Muscle of arm (tissue), 12 donors: ENCODE results near the gene CPZ. TPM values are rescaled to one million over a fixed set of nuclear protein-coding genes. Genes with fewer than 3 reads are reported as not detected.
"Not testable (repeated sequence)": the region's sequence is repeated elsewhere in the genome, so short reads cannot be mapped to it uniquely, and the experiment has no call there.

ENCODE experiments used
- DNase-seq: peaks from one replicate; pipeline ENCODE4 v3.0.0-alpha.2; 2013
- polyA plus RNA-seq, 12 donors: library from polyadenylated mRNA; unstranded; fragments of 120-200 nt; gene quantifications; one replicate each; pipeline ENCODE4 v1.2.1, GENCODE V29; 2013; ENCODE audit not compliant: insufficient read length in 12 of 12

CPZ gene
- polyA plus RNA-seq, 12 donors = 2.4 to 19.4 (median 7.5) TPM; not detected in 1

DNA sequence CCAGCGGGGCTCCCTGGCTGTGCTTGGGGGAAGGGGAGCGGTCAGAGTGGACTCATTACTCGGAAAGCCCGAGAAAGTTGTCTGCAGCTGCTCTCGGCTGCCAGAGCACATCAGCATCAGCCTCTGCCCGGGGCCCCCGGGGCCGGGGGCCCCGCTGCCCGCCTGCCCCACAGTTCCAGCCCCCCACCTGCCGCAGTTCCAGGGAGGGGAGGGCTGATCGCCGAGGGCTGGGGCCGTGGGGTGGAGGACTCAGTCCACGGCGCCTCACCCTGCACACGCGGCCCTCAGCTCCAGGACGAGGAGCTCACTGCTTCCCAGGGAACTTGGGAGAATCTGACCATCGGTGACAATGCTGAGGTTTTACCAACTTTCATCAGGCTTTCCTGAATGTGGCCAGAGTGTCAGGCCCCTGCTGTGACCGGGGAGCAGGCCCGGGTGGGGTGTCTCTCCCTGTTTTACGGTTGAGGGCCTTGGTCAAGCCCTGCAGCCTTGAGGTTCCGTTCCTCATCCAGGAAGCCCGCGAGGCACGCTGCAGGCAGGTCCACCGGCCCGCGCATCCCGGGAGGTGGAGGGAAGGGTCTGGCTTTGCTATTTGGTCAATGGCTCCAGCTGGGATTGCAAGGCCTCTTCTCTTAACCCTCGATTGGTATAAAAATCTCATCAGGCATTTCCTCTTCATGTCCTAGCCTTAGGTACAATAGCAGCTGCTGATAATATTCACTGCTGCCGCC lies 57.2 kb downstream of the CPZ start:
- no peak for DNase-seq

- DNase-seq = no peak
Observed at GRCh38 chr4:8651661-8652180, 59.2 kb downstream of the CPZ start.

DNA sequence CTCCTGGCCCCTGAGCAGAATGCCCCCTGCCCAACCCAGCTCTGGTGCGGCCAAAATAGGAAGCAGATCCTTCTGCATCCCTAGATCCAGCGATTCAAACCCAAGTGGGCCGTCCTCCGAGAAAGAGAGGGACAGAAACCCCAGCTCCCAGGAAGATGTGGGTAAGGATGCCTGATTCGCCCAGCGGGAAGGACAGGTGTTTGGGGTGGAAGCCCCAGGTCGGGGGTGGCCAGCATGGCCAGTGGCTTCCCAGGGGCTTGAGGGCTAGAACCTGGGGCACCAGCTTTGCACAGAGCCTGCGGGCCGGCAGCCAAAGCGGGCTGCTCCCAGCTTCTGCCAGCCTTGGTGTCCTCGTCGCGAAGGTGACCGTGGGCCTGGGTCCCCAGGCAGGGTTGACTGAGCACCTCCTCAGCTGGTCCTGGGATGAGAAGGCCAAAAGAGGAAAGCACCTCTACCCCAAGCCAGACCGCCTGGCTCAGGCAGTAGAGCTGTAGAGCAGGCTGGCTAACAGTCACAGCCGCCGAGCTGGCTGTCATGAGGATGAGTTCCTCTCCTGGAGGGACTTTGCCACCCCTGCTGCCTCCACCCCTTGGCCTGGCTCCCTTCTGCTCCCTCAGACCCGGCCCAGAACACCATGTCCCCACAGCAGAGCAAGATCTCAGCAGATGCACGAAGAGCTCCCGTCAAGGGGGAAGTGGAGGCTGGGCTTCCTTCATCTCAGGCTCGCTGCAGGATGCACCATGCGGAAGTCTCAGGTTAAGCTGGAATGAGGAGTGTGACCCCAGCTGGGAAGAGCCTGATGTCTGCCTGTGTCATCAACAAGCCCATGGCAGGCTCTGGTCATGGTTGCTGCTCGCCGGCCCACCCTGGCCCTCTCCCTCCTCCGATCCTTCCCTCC lies 59.9 kb downstream of the CPZ start:
- DNase-seq = no peak

DNA sequence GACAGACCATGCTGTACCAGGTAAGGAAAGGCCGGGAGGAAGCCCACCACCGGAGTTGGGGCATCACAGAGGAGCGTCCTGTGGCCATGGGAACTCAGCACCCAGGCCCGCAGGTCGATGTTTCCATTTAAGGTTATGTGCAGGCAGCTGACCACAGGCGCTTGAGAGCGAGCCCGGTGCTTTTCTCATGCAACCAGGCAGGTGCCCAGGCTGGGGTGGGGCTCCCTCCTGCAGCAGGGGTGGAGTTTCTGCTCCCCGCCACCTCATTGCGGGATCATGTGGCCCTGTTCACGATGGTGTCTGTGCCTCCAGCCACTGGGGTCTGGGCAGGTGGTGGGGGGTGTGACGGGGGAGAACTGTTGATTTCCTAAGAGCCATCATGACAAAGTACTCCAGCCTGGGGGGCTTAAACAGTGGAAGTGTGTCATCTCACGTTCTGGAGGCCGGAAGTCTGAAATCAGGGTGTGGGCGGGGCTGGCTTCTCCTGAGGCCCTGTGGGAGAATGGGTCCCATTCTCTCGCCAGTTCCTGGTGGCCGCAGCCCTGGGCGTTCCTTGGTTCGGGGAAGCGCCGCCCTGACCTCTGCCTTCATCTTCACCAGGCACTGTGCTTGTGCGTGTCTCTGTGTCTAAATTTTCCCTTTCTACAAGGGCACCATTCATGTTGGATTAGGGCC lies 60.9 kb downstream of the CPZ start:
- no peak for DNase-seq

- DNase-seq = not testable (repeated sequence)
Observed at GRCh38 chr4:8654139-8654538, 61.6 kb downstream of the CPZ start.

DNA sequence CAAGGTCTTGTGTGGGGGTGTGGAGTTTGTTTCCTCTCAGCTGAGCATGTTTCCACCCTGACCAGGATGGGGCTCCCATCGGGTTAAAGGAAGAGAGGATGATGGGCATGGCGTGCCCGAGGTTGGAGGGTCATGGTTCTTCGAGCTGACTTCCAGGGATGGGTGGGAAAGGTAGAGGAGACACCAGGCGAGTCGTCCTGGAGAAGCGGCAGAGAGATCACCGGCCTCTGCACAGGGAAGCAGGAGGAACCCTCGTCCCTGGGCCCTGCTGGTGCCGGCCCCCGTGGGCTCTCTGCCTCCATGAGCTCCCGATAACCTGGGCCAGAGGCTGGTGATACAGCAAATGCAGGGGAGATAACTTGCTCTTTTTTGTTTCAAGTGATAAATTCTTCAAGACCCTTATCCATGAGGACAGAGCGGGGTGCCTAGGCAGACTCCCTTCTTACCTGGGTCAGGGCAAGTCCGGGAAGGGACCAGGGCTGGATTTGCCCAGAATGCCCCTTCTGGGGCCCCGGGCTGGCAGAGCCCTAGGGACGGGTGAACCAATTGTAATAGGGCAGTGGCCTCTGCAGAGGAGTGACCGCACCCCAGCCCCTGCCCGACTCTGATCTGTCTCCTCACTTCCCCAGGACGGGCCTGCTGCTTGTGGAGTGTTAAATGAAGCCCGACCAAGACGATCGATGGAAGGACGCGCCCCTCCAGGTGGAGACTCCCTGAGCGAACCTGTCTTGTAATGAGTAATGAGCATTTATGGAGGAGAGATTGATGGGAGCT lies 63.0 kb downstream of the CPZ start:
- DNase-seq = no peak

DNA sequence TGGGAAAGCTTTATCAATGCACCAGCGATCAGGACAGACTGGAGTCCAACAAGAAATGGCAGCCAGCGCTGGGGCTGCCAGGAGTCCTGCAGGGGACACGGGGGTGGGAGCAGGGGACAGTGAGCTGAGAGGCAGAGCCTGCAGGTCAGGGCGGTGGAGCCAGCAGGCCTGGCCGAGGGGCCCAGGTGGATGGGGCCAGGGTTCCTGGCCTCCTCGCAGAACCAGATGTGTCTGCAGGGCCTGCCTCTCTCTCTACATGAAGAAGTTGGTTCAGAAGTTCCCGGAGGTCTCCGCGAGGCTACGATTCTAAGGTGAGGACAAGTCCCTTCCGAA lies 63.6 kb downstream of the CPZ start:
- no peak for DNase-seq

- no peak for DNase-seq
Observed at GRCh38 chr4:8656711-8657380, 64.3 kb downstream of the CPZ start.

DNA sequence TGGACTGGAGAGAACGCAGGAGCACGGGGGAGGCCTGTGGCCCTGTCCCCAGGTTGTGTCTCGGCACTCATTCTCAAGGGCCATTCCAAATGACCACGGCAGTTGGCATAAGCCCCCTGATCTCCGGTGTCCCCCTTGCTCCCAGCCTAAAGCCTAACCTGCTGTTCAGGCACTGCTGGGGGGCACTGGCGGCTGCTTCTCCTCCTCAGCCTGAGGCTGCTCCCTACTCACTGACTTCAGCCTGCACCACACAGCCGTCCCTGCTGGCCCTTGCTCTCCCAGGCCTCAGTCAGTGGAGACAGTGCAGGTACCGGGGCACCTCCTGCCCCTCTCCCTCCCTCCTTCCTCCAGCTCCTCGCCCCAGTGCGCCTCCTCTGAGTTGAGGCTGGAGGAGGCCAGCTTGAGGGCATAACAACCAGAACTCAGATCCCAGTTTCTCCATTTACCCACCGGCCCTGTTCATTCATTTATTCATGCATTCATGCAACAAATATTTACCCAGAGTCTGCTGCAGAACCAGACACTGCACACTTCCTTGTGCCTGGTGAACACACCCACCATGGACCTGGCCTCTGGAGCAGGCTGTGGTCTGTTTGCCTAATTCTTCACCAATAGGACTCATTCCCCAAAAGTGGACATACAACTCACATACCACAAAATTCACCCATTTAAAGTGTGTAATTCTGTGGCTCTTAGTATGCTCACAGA lies 65.0 kb downstream of the CPZ start:
- DNase-seq = no peak

- no peak for DNase-seq
Observed at GRCh38 chr4:8662776-8663175, 70.2 kb downstream of the CPZ start.

- DNase-seq = no peak
Observed at GRCh38 chr4:8664031-8664805, 71.7 kb downstream of the CPZ start.

DNA sequence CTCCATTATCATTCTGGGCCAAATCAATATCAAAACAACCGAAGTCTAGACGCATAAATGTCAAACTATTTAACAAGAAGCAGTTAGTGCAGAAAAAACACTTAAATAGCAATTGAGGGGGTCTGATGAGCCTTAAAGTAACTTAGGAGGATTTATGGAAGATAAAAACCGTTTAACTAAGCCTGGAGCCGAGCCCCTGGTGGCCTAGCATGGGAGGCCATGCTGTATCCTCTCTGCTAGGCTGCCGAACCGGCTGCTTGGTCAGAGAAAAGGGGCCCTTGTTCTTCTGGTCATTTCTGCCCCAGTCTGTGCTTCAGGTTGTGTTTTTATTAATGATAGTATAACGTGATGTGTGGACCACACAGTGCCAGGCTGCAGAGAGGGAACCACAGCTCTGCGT lies 72.4 kb downstream of the CPZ start:
- DNase-seq = no peak

DNA sequence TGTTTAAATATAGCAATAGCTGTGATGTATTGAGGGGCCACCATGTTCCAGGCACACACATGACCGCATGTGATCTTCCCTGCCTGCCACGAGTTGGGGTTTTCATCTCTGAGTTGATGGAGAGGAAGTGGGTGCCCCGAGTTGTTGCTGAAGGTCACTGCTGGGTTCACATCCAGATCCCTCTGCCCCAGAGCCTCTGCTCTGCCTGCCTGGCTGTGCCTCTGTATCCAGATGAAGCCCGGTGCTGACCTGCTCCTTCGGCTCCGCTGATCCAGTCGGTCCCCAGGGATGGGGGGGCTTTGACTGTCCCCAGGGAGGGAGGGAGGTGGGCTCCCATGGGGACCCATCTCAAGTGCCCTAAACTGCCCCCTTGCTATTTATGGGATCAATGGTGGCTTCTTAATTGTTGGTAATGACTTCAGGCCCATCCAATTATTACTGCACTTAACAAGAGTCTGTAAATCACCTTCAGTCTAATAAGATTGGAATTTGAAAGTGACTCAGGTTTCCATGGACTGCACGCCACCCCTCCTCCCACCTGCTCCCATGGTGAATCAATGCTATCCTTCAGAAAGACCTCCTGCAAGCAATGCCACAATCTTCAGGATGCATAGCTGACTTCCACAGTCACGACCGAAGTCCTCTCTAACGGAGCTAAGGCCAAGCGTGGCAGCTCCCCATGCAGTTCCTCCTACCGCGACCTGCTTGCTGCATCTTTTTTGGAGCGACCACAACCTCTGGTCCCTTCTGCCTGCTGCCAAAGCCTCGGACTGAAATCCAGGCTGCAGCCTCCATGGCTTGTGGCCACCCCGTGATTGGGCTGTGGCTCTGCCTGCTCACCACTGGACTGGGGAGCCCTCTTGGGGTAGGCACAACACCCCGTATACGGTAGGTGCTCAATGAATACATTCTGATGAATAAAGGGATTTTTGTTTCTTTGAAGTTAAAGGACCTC lies 73.1 kb downstream of the CPZ start:
- DNase-seq = no peak

GRCh38 chr4:8666581-8666980 lies 74.0 kb downstream of the CPZ start:
- no peak for DNase-seq
